PC-9 (cell line): ENCODE results near the gene GNAL.

Experiments
- CTCF ChIP-seq: fragments of 200-600 bp; sonication (generic); conservative IDR thresholded peaks from 2 replicates; pipeline ENCODE4 v1.6.1; 2017; ENCODE audit warnings: mixed run types, antibody characterized with exemption, mild to moderate bottlenecking, moderate library complexity
- EZH2 ChIP-seq: fragments of 200-600 bp; sonication (generic); IDR thresholded peaks from 2 replicates; pipeline ENCODE4 v1.8.0; 2017; ENCODE audit warnings: antibody characterized with exemption, low read depth

DNA sequence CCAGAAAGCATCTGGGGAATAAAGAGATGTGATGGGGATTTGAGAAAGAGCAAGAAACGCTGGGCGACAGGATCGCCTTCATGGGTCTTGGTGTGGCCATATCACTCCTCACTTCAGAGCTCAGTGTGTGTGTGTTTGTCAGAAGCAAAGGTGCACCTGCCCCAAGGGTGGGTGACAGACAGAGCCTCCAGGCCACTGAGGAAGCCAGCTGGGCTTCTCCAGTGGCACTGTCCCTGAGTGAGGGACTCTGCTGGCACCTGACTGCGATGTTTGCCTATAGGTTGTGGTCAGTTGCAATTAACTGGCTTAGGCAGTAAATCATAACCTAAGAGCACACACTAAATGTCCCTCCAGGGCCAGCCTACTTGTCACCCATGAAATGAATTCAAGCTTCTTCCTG is 23.5 kb upstream of the GNAL start:
- TF ChIP-seq CTCF (no peak), EZH2 (no peak)
